Type B pancreatic cell (in vitro differentiated cells): ENCODE results near the gene BTAF1. TPM values are rescaled to one million over a fixed set of nuclear protein-coding genes. Genes with fewer than 3 reads are reported as not detected.
"Not testable (repeated sequence)": the region's sequence is repeated elsewhere in the genome, so short reads cannot be mapped to it uniquely, and the experiment has no call there.

Experiments
- DNase-seq: peaks from one replicate; pipeline ENCODE4 v3.0.0; 2021; ENCODE audit warnings: mixed read lengths; ENCODE audit not compliant: unreplicated experiment; ENCODE audit errors: extremely low spot score
- H3K27ac Mint-ChIP-seq: 2 replicates; pipeline ENCODE4 v1.8.0; 2021; ENCODE audit warnings: mild to moderate bottlenecking, mixed read lengths
- H3K27me3 Mint-ChIP-seq: 2 replicates; pipeline ENCODE4 v1.8.0; 2021; ENCODE audit warnings: mixed read lengths
- H3K36me3 Mint-ChIP-seq: 2 replicates; pipeline ENCODE4 v1.8.0; 2021; ENCODE audit warnings: mixed read lengths
- H3K4me1 Mint-ChIP-seq: one replicate; pipeline ENCODE4 v1.8.0; 2021; ENCODE audit warnings: mixed read lengths; ENCODE audit not compliant: unreplicated experiment
- H3K4me3 Mint-ChIP-seq: 2 replicates; pipeline ENCODE4 v1.8.0; 2021; ENCODE audit warnings: mild to moderate bottlenecking, mixed read lengths
- H3K9me3 Mint-ChIP-seq: 2 replicates; pipeline ENCODE4 v1.8.0; 2021; ENCODE audit warnings: mixed read lengths
- total RNA-seq: library from RNA; stranded (reverse); gene quantifications from 2 replicates; pipeline ENCODE4 v1.2.1, GENCODE V29; 2021; ENCODE audit warnings: low replicate concordance
- TF ChIP-seq, protein P1 (sequence below): fragments of 200-600 bp; sonication (generic); conservative IDR thresholded peaks from 2 replicates; pipeline ENCODE4 v1.5.0; 2021; ENCODE audit warnings: antibody characterized with exemption, mild to moderate bottlenecking

The BTAF1 gene
- total RNA-seq, 1 donor from 2014 or later = 34.7 TPM

GRCh38 chr10:91891125-91892001 is 32.2 kb upstream of the BTAF1 start:
- H3K27me3 Mint-ChIP-seq = no peaks in the 10 kb centered on the region
- H3K9me3 Mint-ChIP-seq = no peaks in the 10 kb centered on the region
- peak overlapping the region; percentile 34 for H3K27ac Mint-ChIP-seq
- peaks cover 16% of the 10 kb centered on the region for H3K4me1 Mint-ChIP-seq
- no peak for DNase-seq
- TF ChIP-seq, protein P1, sequence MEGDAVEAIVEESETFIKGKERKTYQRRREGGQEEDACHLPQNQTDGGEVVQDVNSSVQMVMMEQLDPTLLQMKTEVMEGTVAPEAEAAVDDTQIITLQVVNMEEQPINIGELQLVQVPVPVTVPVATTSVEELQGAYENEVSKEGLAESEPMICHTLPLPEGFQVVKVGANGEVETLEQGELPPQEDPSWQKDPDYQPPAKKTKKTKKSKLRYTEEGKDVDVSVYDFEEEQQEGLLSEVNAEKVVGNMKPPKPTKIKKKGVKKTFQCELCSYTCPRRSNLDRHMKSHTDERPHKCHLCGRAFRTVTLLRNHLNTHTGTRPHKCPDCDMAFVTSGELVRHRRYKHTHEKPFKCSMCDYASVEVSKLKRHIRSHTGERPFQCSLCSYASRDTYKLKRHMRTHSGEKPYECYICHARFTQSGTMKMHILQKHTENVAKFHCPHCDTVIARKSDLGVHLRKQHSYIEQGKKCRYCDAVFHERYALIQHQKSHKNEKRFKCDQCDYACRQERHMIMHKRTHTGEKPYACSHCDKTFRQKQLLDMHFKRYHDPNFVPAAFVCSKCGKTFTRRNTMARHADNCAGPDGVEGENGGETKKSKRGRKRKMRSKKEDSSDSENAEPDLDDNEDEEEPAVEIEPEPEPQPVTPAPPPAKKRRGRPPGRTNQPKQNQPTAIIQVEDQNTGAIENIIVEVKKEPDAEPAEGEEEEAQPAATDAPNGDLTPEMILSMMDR = no peak
- H3K36me3 Mint-ChIP-seq = no peaks in the 10 kb centered on the region
- no peak overlapping the region for H3K4me3 Mint-ChIP-seq

GRCh38 chr10:91893051-91893450 is 30.5 kb upstream of the BTAF1 start:
- Mint-ChIP-seq H3K27me3 (no peaks in the 10 kb centered on the region), H3K9me3 (no peaks in the 10 kb centered on the region), H3K4me1 (peaks cover 6% of the 10 kb centered on the region), H3K27ac (no peak overlapping the region), H3K36me3 (no peaks in the 10 kb centered on the region), H3K4me3 (no peak overlapping the region)
- no peak for DNase-seq
- TF ChIP-seq, protein P1 = no peak

- H3K4me1 Mint-ChIP-seq, DNase-seq, H3K27ac Mint-ChIP-seq, H3K36me3 Mint-ChIP-seq, H3K27me3 Mint-ChIP-seq, H3K4me3 Mint-ChIP-seq, H3K9me3 Mint-ChIP-seq: not testable (repeated sequence)
Measured at GRCh38 chr10:91894261-91894685, 29.3 kb upstream of the BTAF1 start.

DNA sequence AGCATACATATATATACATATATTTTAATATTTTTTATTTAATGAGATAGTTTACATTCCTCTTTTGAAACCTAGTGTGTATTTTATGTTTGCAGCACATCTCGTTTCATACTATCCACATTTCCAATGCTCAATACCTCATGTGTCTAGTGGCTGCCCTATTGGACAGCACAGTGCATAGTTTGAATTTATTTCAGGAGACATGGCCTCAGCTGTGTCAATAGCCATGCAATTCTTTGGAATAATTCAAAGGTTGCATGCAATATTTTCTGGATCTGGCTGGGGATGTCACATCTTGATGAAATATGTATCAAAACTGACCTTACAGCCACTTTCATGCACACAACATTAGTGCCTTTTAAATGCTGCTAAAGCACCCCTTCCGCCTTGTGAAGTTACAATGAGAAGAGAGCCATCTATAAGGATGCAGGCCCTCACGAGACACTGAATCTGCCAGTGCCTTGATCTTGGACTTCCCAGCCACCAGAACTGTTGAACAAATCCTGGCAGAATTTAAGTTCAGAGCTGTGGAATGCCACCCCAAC is 27.3 kb upstream of the BTAF1 start:
- DNase-seq = no peak
- Mint-ChIP-seq H3K4me1 (no peaks in the 10 kb centered on the region), H3K27me3 (no peaks in the 10 kb centered on the region), H3K9me3 (no peaks in the 10 kb centered on the region), H3K36me3 (no peaks in the 10 kb centered on the region), H3K27ac (no peak overlapping the region), H3K4me3 (no peak overlapping the region)
- TF ChIP-seq, protein P1 = no peak

- Mint-ChIP-seq H3K36me3 (no peaks in the 10 kb centered on the region), H3K27ac (no peak overlapping the region), H3K4me1 (no peaks in the 10 kb centered on the region), H3K27me3 (no peaks in the 10 kb centered on the region), H3K9me3 (no peaks in the 10 kb centered on the region), H3K4me3 (no peak overlapping the region)
- TF ChIP-seq, protein P1 = no peak
- DNase-seq = no peak
Measured at GRCh38 chr10:91897421-91897820, 26.1 kb upstream of the BTAF1 start.
